SW 1271 (cell line): ENCODE data around the gene DLGAP1.
A peak's percentile ranks its signal among the peaks of the same experiment; 100 is the strongest.

Experiments used
- DNase-seq, 2 experiments: peaks; one replicate each; lab custom pipeline; 2025; lab: John Stamatoyannopoulos, UW

DLGAP1 gene

DNA sequence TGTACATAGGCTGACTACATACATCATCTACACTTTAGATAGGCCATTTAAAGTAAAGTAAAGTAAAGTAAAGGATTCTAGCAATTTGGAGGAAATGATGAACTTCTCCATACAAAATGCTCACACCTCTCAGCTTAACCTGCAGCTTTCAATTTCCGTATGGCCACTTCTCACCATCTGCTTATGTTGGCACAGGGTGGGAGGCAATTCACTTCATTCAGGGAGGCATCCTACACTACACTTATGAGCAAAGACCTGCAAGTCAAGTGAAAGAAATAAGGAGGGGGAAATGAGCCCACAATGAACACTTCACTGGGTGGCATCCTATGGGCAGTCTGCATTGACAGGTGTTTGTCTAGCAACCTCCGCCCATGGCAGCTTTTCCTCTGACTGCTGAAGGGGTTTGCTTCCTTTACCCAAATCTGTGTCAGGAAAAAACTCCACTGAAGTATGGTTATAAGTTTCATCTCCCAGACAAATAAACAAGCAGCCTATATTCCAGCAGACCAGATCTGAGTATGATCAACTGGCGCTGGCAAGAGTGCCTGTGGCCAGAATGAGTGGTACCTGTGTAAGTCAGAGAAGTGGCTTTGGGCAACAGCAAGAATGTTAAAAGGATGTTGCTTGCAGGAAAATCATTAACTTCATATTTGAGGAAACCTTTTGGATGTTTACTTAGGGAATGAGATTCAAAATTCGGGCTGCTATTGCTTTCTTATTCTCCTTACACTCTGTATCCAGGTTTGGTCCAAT is 556.1 kb downstream of the DLGAP1 start:
- no peak for DNase-seq

DNA sequence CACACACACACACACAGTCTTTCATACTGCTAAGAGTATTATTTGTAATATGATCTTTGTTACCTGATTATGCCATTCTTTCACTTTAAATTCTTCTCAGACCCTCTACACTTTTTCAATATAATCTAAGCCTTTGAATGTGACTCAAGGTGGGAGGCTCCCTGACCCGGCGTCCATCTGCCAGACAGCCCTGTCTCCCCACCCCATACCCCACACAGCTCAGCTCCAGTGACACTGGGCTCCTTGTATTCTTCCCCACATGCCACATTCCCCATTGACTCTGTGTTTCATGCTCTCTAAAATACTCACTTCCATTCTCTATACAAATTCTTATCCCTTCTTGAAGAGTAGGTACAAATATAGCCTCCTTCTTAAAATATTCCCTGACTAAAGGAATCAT is 563.0 kb downstream of the DLGAP1 start:
- no peak for DNase-seq

DNA sequence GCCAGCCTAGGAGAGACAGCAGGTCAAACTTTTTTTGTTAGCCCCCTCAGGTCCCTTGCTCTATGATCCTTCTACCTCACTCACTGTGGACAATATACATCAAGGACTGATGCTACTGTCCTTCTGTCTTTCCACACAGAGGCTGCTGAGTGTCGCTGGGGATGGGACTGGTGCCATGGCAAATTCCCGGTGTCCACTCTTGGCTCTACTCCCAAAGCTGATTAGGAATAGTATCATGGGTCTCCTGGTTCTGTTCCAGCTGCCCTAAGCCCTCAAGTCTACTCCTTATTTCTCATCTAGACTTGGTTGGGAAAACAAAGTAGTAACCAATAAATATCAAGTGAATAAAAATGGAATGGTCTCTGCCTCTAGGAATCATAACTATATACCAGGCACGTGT is 563.9 kb downstream of the DLGAP1 start:
- no peak for DNase-seq

DNA sequence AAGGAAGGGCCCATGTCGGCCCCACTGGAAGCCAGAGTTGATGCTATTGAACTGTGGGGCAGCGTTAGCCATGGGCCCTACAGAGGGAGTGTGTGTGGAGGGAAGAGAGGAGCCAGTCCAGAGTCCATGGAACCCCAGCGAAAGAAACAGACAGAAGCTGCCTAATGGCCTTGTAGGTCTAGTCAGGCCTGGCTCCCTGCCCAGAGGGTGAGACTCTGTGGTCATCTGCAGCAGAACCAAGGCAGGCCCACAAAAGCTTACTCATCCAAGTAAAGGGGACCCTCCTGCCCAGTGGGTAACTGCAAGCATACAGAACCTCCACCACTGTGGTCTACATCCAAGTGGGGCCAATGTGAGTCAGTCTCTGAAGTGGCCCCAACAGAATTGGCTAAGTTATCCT is 565.3 kb downstream of the DLGAP1 start:
- DNase-seq = no peak

DNA sequence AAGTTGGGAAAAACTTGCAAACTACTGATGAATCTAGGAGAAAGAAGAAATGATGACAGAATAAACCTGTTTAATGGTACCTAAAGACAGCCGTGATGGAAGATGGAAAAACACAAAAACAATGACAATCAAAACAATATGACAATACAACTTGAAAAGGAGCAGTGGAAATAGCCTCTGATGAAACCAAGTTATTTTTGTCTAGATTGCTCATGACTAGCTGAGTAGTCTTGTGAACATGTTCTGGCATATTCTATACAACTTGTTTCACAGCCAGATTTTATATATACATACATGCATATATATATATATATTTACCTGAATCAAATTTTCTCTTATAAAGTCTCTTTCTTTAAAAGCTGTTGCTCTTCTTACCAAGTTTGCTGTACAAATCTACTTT is 566.0 kb downstream of the DLGAP1 start:
- DNase-seq = no peak

DNA sequence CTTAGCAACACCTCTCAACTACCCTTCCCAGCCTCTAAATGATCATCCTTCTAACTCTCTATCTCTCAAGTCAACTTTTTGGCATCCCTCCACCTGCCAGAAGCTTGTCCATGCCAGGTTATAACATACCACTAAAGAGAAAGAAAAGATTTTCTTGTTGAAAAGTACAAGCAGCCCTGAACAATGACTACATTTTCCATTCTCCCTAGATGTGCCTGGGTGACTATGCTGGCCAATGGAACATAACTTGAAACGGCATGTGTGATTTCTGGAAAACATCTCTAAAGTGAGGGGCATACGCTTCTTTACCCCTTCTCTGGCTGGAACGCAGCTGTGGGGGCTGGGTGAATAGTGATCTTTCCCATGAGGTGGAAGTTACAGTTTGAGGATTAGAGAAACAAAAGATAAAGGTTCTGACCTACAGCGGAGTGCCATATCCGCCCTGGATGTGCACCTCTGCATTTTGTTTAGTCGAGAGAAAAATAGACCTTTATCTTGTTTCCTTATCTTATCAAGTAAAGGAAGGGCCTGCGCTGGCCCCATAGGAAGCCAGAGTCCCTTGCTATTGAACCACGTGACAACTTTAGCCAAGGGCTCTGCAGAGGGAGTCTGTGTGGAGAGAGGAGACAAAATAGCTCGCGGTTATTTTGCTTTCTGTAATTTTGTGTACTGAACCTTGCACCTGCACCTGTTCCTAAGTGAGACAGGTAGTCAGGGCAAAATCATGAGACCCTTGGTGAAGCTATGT is 568.4 kb downstream of the DLGAP1 start:
- DNase-seq = no peak

DNA sequence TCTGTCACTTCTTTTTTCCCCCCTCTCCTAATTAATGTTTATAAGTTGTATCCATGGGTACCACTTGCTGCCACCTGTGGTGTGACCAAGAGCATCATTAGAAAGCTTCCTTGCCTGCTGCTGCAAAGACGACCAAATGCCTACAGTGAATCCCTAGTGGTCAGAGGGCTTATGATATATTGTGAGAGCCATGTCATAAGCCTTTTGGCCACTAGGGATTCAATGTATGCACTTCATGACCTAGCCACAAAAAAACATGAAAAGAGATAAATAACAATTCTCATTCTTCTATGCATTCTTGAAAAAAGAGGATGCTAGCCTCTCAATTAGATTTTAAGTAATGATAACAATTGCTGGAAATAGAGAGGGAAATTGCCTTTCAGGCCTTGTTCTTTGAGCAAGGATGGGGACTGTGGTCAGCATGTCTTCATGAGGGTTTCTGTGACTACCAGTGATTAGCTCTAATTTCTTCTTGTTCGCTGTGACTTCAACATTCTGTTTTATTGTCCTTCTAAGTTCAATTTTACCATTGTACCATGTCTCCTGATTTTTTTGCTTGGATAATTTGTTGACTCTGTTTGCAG is 569.8 kb downstream of the DLGAP1 start:
- DNase-seq = peak in 1 of 2 experiments; percentile 3

DNA sequence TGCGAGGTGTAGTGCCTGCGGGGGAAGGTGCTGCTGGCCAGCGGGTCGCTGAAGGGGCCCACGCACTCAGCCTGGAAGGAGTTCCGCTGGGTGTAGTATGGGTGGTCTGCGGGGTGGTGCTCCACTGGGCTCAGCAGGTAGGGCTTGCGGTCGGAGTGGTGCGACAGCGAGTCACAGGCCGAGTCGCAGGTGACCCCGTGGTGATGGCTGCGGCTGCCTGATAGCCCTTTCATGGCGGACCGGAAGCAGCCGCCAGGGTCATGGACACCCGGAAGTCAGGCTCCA is 575.3 kb downstream of the DLGAP1 start:
- DNase-seq = no peak

DNA sequence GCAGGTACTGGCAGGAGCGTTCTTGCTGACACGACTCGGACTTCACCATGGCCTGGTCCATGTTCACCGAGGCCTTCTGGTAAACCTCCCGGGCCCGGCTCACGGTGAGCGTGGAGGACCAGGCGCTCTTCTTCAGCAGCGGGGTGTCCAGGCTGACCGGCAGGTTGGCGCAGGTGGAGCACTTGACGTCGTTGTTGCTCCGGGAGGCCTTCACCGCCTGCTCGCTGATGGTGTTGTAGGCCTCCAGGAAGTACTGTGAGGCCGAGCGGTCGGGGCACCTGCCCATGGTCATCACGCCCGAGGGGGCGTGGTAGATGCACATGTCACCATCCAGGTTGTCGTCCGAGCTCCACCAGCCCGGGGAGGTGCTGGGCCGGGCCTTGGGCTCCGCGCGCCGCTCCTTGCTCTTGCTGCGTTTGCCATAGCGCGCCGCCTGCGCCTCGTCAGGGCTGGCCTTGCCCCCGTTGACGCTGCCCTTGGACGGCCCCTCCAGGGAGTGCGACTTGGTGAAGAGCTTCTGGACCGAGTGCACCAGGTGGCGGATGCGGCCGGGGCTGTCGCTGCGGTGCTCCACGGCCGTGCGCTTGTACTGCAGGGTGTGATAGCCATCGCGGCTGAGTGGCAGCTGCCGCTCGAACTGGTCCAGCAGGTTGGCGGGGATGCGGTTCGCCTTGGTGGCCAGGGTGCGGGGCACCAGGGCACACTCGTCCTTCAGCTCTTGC is 575.8 kb downstream of the DLGAP1 start:
- no peak for DNase-seq

DNA sequence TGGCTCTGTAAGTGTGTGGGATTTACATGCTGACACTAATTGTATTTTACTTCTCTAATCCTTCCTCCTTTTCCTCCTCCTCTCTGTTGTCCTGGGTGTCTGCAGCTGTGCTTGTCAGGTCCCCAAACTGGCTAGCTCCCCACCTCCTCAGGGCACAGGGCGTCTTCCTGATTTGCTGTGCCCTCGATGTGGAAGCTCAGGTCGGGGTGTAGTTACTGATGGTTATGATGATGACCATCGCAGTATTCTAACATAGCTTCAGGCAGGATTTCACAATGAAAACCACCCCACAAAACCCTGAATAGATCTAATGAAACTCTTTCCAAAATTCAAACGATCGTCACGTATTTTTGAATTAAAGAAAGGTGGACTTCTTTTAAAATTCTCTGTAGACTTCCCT is 576.7 kb downstream of the DLGAP1 start:
- DNase-seq = no peak

DNA sequence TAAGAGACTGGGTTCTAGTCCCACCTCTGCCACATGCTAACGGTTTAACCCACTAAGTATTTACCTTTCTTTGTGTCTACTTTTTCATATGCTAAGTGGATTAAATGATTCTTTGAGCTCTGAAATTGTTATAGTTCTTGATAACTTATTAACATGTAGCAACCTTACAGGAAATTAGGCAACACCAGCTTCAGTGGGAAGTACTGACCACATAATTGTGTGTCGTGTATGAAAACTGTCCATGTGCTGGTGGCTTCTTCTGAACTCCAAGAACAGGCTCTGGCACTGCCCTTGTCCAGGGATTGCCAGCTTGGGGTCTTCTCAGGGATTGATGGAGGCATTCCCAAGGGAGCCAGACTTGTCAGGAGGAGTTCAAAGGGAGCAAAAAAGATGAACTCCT is 577.4 kb downstream of the DLGAP1 start:
- DNase-seq = no peak

DNA sequence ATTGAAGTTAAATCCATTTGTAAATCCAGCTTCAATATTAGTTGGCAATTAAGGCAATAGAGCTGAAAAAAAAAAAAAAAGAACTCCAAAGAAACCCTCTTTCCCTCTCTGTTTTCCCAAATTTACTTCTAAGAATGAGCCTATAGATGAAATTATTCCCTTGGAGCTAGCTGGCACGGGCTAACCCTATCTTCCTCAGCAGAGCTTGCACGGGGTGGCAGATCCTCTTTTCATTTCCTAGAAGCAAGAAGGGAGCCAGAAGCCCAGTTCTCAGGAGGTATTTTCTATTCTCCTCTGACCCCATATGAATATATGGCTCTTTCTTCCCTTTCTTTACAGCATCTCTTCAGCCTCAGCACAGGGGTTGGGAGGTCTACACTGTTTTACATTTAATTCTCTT is 579.1 kb downstream of the DLGAP1 start:
- DNase-seq = no peak

DNA sequence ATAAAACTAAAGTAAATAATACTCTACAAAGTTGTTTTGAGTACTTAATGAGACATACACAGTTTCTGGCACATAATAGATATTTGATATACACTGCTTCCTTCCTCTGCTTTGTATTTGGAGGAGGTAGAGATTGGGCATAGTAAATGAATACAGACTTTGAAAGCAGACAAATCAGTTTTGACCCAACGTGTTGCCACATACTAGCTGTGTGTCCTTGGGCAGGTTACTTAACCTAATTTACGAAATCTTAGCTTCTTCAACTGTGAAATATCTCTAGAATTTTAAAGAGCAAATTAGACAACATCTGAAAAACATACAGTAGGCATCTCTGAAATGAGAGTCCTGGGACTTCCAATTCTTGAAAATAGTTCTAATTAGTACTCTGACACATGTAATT is 579.7 kb downstream of the DLGAP1 start:
- DNase-seq = no peak

DNA sequence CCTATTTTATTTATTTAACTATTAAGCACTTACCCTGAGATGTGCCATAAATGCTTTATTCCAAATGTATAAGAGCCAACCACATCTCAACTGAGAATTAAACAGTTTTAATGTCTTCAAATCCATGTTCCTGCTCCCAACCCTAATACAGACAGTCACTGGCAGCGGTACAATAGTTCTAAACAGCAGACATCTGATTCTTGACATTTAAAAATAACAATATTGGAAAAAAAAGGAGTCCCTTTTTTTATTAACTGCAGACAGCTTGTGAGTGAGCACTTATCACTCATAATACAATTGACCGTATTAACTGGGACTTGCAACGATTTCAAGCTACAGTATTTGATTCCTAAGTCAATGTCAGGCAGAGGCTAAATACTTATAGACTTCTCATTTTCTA is 580.5 kb downstream of the DLGAP1 start:
- DNase-seq = no peak

DNA sequence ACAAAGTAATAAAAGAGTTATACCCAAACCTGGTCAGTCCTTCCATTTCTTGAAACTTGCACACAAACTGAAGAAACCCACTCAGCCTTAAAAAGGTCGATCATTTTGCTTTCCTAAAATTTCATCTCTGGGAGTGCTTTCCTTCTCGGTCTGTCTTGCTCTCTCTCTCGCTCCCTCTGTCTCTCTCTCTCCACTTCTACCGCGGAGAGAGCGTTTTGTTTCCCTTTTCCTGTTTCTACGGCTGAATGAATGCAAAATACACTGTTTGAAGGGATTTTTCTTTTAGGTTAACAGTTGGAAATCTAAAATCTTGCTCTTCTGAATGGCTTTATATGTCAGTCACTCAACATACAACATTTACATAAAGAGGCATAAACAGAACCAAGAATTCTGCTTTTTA is 581.0 kb downstream of the DLGAP1 start:
- no peak for DNase-seq

DNA sequence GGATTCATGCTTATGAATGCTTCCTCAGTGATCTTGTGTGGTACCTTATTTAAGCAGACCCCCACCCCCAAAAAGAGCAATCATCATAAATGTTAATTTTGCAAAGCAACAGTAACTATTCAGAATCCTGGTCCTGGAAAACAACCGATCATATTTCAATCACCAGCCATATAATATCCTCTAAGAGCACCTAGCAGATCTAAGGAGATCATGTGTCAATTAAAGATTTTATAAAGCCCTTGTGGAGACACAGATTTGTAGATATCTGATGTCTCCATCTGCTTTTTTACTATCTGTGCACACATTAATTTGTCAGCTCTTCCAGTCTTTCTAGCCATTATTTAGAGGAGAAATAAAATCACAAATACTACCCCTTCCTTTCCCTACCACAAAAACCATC is 581.4 kb downstream of the DLGAP1 start:
- DNase-seq = no peak

DNA sequence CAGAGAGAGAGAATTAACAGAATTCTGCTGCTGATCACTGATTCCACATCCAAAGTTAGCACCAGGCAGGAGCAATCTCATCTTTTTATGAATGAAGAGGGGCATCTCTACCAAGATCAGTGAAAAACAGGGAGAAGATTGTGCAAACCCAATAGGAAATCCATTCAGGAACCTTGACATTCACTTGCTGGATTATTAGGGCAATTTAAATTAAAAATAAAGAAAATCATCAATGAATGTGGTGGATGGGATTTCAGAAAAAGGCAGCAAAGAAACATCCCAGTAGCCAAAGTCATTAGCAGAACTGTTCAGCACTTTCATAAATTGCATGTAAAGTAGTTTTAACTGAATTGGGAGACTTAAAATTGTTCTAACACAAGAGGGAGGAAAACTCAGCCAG is 581.9 kb downstream of the DLGAP1 start:
- no peak for DNase-seq

DNA sequence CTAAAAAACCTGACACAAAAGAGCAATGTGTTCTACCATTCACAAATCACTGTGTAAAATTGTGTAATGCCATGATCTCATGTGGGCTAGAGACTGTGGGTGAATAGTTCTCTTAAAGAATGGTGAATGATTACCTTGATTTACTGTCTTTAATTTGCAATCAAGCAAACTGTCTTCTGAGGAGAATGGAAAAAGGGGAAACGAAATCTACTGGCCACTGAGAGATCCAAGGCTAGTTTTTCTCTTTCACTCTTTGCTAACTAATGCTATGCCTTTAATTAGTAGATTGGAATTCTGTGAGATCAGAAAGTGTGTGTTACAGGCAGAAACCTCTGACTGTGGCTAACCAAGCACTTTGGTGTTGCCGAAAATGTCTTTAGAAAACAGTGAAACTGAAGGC is 582.5 kb downstream of the DLGAP1 start:
- no peak for DNase-seq

DNA sequence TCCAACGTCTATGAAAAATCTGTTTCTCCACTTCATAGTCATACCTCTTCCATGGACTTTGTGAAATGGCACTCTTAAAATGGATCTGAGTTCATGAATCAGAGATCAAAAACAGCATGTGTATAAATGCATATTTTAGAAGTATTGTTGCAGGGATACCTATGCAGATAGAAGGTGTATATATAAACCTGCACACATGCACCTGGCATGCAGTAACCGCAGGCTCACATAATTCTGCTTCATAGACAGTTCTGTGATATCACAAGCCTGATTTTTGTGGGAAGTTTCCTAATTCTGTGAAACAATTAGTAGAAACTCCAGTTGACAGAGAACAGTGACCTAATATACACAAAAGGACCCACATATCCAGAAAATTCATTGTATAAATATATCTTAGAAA is 583.4 kb downstream of the DLGAP1 start:
- no peak for DNase-seq

DNA sequence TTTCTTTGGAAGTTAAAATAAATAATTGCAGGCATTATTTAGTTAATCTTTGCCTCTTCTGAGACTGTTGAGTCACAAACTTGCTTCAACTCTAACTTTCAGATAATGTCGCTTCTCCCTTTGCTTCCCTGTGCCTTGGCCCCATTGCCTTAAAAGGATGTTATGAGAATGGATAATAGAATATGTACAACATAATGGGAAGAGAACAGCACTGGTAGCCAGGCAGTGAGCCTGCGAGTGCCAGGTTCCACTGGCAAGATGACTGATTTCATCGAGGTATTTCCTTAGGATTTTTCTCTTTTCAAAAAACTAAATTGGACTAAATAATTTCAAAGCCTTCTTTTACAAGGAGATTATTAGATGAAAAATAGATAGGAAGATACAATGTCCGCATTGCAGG is 584.2 kb downstream of the DLGAP1 start:
- DNase-seq = no peak

DNA sequence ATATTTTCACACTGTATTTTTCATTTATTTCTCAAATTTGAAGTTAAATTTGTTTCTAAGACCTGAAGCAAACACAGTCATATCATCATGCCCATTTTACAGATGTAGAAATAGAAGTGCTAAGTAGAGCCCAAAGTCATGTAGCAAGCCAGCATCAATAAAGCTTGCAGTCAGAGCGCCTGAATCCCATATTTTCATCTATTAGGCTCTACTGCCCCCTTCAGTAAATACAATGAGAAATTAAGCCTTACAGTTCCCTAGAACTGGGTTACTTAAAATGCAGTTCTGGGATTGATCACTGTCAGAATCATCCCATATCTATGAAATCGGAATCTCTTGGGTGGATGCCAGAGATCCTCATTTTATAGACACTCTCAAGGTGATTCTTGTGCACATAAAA is 585.3 kb downstream of the DLGAP1 start:
- DNase-seq = peak in 1 of 2 experiments; percentile 50

DNA sequence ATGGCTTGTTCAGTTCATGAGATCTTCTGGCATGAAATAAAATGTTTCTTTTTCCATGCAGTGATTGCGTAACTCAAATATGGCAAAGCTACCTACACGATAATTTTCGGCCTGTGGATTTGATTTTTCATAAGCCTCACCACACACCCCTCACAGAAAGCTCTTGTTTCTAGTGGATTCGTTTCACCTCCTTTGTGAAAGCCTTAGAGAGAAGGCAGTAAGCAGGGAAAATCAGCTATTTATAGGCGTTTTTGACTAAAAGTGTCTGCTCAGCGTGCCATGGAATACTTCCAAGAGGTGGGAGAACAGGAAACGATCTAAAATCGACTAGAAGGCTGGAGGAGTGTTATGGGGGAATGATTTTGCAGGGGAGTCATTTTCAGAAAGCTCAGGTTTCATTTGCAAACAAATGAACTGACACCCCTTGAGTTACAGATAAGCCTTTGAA is 587.2 kb downstream of the DLGAP1 start:
- no peak for DNase-seq

DNA sequence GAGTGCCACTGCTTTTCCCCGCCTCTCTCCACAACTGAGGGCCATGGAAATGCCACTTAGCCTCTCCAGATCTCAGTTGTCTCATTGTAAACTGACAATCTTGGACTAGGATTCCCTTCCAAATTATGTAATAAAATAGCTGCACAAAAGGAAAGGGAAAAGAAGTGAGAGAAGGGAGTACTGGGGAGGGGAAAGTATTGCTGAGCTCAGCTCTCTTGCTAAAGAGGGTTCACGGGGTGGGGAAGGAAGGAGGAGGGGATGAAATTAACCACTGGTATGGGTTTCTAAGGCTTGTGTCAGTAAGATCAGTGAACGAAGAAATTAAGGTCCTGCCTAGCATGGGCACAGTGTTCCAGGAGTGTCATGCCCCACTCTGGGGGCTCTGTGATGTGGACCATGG is 587.9 kb downstream of the DLGAP1 start:
- DNase-seq = no peak
